Stimulated activated naive CD8-positive, alpha-beta T cell treated with anti-CD3 and anti-CD28 coated beads, Interleukin-15, amount 100 ng/mL, for 72 hours (primary cell): ENCODE measurements around the gene LSM8.
A peak's percentile ranks its signal among the peaks of the same experiment; 100 is the strongest.
"Not testable (repeated sequence)": the region's sequence is repeated elsewhere in the genome, so short reads cannot be mapped to it uniquely, and the experiment has no call there.

Source experiments
- ATAC-seq: fragments of 150-1000 bp; cut with Tn5 transposase; 2 replicates; pipeline ENCODE4 v1.10.0; 2021; ENCODE audit warnings: mild to moderate bottlenecking, moderate library complexity
- DNase-seq, 2 donors: peaks; one replicate each; pipeline ENCODE4 v3.0.0; 2021 to 2022
- H3K27ac Mint-ChIP-seq, 2 donors: one replicate each; pipeline ENCODE4 v1.8.0; 2022; ENCODE audit warnings: mild to moderate bottlenecking in 2 of 2, mixed read lengths in 2 of 2, moderate library complexity in 2 of 2
- H3K27me3 Mint-ChIP-seq: one replicate; pipeline ENCODE4 v1.8.0; 2022; ENCODE audit warnings: mixed read lengths
- H3K4me1 Mint-ChIP-seq: one replicate; pipeline ENCODE4 v1.8.0; 2022; ENCODE audit warnings: mild to moderate bottlenecking, mixed read lengths
- H3K4me3 Mint-ChIP-seq, 2 donors: one replicate each; pipeline ENCODE4 v1.8.0; 2022; ENCODE audit warnings: mild to moderate bottlenecking in 2 of 2, mixed read lengths in 2 of 2, moderate library complexity in 1 of 2
- H3K9me3 Mint-ChIP-seq, 2 donors: one replicate each; pipeline ENCODE4 v1.8.0; 2022; ENCODE audit warnings: mixed read lengths in 2 of 2

The LSM8 gene

DNA sequence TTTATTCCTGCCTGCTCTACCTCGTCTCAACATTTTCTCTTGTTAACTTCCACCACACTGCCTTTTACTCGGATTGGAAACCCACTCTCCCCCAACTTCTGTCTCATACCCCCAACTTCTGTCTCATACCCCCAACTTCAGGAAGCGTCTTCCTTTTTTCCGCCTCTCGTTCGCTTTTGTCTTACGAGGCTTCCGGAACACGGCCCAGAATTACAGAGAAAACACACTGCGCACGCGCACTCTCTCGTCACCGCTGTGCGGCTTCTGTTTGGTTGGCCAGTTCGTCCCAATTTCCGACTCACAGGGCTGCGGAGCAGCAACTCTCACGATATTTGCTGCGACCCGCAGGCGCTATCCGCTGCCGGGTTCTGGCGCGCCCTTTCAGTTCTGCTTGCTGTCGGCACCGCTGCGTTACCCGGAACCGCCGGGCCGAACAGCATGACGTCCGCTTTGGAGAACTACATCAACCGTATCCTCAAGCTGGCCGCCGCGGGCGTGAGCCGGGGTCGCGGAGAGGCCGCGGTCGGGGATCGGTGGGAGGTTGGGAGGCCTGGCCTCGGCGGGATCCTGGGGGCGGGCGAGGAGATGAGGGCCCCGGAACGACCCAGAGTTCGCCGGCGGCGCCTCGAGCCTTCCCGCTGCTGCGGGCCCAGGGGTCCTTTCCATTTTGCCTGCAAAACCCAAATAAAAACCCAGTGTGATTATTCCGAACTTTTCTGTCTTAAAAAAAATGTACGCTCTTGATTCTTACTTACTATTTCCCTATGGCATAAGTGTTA lies at the start of gene LSM8:
Gene LSM8, plus strand, starts transcription at position 379 of the 779 bp plus-strand sequence. Its CDS starts 60 bp downstream, at position 439.
- H3K27me3 Mint-ChIP-seq: no peaks in the 10 kb centered on the region
- peak within 1 kb of the TSS; percentile 94 to 100 for H3K4me3 Mint-ChIP-seq
- peak within 1 kb of the TSS; percentile 99 to 100 for H3K27ac Mint-ChIP-seq
- peaks cover 25% of the 10 kb centered on the region for H3K4me1 Mint-ChIP-seq
- ATAC-seq (peak; percentile 99), DNase-seq (peak; percentile 93 to 97)
- H3K9me3 Mint-ChIP-seq: no peaks in the 10 kb centered on the region

DNA sequence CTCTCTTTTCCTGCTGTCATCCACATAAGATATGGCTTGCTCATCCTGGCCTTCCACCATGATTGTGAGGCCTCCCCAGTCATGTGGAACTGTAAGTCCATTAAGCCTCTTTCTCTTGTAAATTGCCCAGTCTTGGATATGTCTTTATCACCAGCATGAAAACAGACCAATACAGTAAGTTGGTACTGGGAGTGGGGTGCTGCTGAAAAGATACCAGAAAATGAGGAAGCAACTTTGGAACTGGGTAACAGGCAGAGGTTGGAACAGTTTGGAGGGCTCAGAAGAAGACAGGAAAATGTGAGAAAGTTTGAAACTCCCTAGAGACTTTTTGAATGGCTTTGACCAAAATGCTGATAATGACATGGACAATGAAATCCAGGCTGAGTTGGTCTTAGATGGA lies 49.5 kb upstream of the LSM8 start:
- H3K4me1 Mint-ChIP-seq, H3K9me3 Mint-ChIP-seq: not testable (repeated sequence)

DNA sequence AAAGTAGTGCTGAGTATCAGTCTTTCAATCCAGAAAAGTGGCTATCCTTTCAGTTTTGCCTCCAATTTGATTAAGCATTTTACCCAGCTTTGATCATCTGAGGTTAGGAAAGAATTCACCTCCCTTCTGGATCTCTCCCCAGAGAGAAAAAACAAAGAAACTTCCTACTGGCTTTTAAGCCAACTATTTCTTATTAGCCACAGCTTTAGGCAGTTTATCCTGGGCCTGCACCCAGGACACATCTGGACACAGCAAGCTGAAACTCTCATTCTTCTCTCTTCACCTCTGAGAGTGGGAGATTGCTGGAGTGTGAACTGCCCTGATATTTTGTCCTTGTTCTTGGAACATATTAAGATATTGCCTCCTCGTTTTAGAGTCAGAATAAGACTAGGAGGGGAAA lies 43.5 kb upstream of the LSM8 start:
- Mint-ChIP-seq H3K27ac (no peak overlapping the region), H3K27me3 (no peaks in the 10 kb centered on the region), H3K9me3 (no peaks in the 10 kb centered on the region), H3K4me1 (no peaks in the 10 kb centered on the region), H3K4me3 (no peak overlapping the region)
- ATAC-seq (no peak), DNase-seq (no peak)

More for the DNA sequence above, 49.5 kb upstream of the LSM8 start:
- not testable (repeated sequence) for H3K27me3 Mint-ChIP-seq, H3K27ac Mint-ChIP-seq, ATAC-seq, H3K4me3 Mint-ChIP-seq, DNase-seq

DNA sequence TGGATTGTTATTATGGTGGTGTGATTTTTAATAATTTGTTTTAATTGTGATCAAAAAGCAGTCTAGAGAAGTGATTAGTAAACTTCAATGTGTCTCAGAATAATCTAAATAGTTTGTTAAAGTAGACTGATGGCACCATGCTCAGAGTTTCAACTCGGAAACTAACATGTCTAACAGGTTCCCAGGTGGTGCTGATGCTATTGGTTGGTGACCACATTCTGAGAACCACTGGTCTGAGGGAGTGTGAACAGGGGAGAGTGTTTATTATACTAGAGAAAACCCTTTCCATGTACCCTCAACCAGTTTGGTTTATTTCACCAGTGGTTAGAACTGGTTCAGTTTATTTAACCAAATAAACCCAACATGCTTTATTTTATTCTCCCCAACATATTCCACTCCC lies 42.0 kb upstream of the LSM8 start:
- Mint-ChIP-seq H3K27me3 (no peaks in the 10 kb centered on the region), H3K4me3 (no peak overlapping the region), H3K9me3 (no peaks in the 10 kb centered on the region), H3K27ac (no peak overlapping the region), H3K4me1 (no peaks in the 10 kb centered on the region)
- ATAC-seq: no peak
- no peak for DNase-seq

DNA sequence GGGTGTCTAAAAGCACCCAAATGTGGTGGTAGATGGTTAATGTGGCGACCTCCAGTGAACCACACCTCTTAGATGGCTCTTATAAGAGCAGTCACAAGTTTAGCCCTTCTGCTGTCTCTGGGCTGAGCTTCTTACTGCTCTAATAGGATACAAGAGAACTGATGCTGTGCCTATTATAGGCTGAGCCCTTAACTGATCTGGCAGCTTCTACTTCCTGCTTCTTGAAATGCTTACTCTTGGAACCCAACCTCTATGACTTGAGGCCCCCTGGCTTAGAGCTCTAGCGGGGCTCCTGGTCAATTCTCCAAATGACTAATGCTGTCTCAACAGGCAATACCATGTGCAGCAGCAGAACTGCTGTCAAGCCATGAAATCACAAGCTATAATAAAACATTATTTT lies 35.0 kb upstream of the LSM8 start:
- Mint-ChIP-seq H3K27me3 (peaks cover 19% of the 10 kb centered on the region), H3K4me1 (no peaks in the 10 kb centered on the region), H3K27ac (no peak overlapping the region), H3K9me3 (no peaks in the 10 kb centered on the region), H3K4me3 (no peak overlapping the region)
- DNase-seq (no peak), ATAC-seq (no peak)

DNA sequence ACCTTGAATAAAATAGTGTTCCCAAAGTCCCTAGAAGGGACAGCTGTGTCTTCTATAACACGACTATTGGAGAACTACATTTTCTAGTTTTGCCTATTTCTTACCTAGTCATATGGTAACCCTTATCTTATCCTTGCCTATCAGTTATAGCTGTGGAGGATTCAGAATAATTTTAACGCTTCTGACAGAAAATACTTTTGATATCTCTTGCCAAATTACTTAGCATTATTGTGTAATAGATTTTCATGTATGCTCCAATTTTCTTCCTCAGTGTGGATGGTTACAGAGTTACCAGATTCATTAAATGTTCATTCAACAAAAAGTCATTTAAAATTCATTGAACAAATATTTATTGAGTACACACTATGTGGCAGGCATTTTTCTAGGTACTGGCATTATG lies 34.6 kb upstream of the LSM8 start:
- Mint-ChIP-seq H3K27me3 (peaks cover 19% of the 10 kb centered on the region), H3K27ac (no peak overlapping the region), H3K4me3 (no peak overlapping the region), H3K9me3 (no peaks in the 10 kb centered on the region), H3K4me1 (no peaks in the 10 kb centered on the region)
- no peak for ATAC-seq
- DNase-seq: no peak

DNA sequence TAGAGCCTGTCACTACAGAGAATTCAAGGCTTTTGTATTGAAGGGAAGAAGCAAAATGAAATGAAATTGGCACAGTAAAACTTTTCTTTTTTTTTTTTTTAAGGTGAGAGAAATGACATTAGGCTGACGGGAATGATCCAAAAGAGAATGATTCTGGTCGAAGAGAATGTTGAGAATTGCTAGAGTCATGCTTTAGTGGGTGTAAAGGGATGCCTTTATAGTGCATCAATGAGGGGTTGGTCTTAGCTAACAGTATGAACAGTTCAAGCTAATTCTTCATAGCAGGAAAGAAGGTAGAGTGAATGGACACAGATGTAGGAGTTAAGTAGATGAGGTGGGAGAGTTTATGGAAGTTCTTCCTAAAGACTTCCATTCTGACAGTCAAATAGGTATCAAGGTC lies 32.3 kb upstream of the LSM8 start:
- Mint-ChIP-seq H3K27me3 (peaks cover 33% of the 10 kb centered on the region), H3K4me3 (no peak overlapping the region)
- ATAC-seq: no peak

DNA sequence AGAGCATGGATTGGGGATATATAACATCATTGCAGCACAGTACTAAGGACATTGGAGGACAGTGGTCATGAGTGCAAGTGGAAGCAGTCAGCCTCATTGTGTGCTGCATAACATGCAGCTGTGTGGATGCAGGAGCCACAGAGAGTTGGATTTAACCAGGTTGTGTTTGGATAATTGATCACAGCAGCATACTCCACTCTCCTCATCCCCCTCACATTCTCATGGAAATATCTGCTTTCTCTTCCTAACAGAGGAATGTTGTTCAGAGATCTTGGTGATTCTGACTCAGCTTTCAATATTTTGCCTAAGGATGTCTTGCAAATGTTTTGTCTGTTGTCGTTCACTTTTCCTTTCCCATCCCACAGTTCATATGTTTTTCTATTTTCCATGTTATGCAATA lies 31.8 kb upstream of the LSM8 start:
- H3K4me3 Mint-ChIP-seq: no peak overlapping the region
- no peak for ATAC-seq
- no peaks in the 10 kb centered on the region for H3K4me1 Mint-ChIP-seq
- no peaks in the 10 kb centered on the region for H3K9me3 Mint-ChIP-seq
- H3K27me3 Mint-ChIP-seq: peaks cover 33% of the 10 kb centered on the region
- no peak for DNase-seq
- no peak overlapping the region for H3K27ac Mint-ChIP-seq

More for the DNA sequence above, 32.3 kb upstream of the LSM8 start:
- Mint-ChIP-seq H3K27ac (no peak overlapping the region), H3K4me1 (no peaks in the 10 kb centered on the region), H3K9me3 (no peaks in the 10 kb centered on the region)
- DNase-seq: no peak

DNA sequence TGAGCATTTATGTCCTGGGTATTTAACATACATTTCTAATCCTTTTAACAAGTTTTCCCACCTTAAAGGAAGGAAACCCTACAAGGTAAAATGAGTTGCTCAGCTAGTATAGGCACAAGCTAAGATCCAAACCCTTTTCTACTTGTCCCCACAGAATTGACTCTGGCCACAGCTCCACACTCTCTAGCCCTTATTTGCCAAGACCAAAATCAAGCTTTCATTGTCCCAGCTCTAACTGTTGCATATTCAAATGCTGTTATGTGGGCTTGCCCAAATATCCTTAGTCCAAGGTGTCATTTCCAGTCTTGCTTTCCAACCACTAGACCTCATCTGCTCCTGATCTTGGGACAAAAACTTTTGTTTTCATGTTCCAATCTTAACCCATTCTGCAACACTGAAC lies 31.3 kb upstream of the LSM8 start:
- no peak overlapping the region for H3K27ac Mint-ChIP-seq
- ATAC-seq: no peak
- no peaks in the 10 kb centered on the region for H3K4me1 Mint-ChIP-seq
- peaks cover 33% of the 10 kb centered on the region for H3K27me3 Mint-ChIP-seq
- no peaks in the 10 kb centered on the region for H3K9me3 Mint-ChIP-seq
- H3K4me3 Mint-ChIP-seq: no peak overlapping the region
- DNase-seq: no peak

DNA sequence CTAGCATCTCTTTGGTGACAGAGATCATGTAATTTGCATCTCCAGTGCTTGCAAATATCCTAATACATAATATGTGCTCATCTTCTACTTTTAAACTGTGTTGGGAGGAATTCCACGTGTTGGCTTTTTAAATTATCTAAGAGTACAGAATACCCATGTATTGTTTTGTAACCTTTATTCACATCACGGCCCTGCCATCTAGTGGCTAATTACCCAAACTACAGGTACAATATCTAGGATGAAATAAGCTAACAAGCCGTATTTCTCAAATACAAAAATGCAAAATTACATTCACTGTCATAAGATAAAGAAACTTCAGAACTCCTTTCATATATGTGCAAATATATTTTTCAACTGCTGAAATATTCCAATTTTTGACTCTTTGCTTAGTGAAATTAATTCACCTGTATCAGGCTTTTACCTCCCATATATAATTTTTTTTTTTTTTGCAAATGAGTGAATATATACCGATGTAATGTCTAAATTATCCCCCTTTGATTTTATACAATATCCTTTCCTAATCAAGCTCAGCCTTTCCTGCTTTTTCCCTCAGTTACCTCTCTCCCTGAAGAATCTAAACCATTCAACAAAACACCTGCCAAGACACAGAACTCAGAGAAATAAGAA lies 30.3 kb upstream of the LSM8 start:
- no peaks in the 10 kb centered on the region for H3K4me1 Mint-ChIP-seq
- ATAC-seq: no peak
- no peak overlapping the region for H3K4me3 Mint-ChIP-seq
- H3K27ac Mint-ChIP-seq: no peak overlapping the region
- H3K9me3 Mint-ChIP-seq: peaks cover 0 to 8% of the 10 kb centered on the region in 2 donors
- no peak for DNase-seq
- peaks cover 33% of the 10 kb centered on the region for H3K27me3 Mint-ChIP-seq

DNA sequence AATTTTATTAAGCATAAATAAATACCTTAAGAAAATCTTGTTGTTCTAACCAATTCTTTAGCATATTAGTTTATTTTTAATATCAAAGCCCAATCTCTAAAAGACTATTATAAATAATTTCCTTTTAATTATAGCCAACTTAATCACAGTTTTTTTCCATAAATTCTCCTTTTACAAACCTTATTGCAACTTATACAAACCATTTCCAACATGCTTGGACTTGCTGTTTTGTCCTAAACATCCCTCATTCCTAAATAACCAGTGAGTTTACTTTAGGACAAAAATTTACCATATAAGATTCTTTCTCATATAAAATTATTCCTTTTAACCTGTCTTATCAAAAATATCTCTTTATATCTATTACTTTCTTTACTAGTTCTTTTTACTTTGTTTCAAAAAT lies 25.2 kb upstream of the LSM8 start:
- no peak for DNase-seq
- H3K27ac Mint-ChIP-seq: no peak overlapping the region
- H3K27me3 Mint-ChIP-seq: peaks cover 25% of the 10 kb centered on the region
- ATAC-seq: no peak
- H3K4me3 Mint-ChIP-seq: no peak overlapping the region
- H3K9me3 Mint-ChIP-seq: peaks cover 0 to 13% of the 10 kb centered on the region in 2 donors
- no peaks in the 10 kb centered on the region for H3K4me1 Mint-ChIP-seq

DNA sequence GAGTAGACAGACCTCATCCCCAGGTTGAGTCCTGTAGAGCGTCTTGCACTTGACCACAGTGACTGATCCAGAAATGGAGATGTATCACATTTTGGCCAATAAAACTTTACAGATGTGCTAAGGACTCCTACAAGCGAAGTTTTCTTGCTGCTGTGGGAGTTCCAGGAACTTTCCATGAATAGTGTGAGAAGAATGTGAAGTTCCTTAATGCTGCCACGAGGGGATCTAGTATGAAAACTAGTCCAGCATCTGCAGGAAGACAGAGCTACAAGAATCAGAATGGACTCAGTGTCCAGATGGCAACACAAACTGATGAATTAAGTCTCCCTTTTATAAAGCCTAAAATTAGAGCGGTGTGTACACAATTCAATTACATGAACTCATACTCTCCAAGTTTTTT lies 14.8 kb upstream of the LSM8 start:
- DNase-seq (no peak), ATAC-seq (no peak)
- Mint-ChIP-seq H3K9me3 (no peaks in the 10 kb centered on the region), H3K27ac (no peak overlapping the region), H3K4me1 (no peaks in the 10 kb centered on the region), H3K4me3 (no peak overlapping the region), H3K27me3 (peaks cover 23% of the 10 kb centered on the region)

DNA sequence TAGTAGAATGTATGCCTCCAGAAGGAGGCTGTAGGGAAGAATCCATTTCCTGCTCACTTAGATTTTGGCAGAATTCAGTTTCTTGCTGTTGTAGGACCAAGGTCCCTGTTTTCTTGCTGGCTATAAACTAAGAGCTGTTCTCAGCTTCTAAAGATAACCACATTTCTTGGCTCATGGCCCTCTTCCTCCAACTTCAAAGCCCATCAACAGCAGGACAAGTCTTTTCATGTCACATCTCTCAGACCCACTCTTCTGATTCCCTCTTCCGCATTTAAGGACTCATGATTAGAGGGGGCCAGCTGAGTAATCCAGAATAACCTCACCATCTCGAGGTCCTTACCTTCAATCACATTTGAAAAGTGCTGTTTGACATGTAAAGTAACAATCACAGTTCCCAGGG lies 8.2 kb upstream of the LSM8 start:
- ATAC-seq (no peak), DNase-seq (no peak)
- Mint-ChIP-seq H3K4me1 (no peaks in the 10 kb centered on the region), H3K4me3 (no peak overlapping the region), H3K9me3 (no peaks in the 10 kb centered on the region), H3K27me3 (peaks cover 5% of the 10 kb centered on the region), H3K27ac (no peak overlapping the region)

DNA sequence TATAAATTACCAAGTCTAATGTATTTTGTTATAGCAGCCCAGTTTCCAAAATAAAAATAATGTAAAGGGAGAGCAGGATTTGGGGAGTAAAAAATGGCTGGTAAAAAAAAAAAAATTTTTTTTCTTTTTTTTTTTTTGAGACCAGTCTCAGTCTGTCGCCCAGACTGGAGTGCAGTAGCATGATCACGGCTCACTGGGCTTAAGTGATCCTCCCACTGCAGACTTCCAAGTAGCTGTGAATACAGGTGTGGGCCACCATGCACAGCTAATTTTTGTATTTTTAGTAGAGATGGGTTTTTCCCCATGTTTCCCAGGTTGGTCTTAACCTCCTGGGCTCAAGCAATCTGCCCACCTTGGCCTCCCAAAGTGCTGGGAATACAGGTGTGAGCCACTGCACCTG lies 4.8 kb upstream of the LSM8 start:
- H3K27me3 Mint-ChIP-seq: no peaks in the 10 kb centered on the region
- peak overlapping the region in 1 of 2 donors; percentile 20 for H3K27ac Mint-ChIP-seq
- DNase-seq (no peak), ATAC-seq (no peak)
- H3K9me3 Mint-ChIP-seq: no peaks in the 10 kb centered on the region
- H3K4me1 Mint-ChIP-seq: no peaks in the 10 kb centered on the region
- H3K4me3 Mint-ChIP-seq: no peak overlapping the region

DNA sequence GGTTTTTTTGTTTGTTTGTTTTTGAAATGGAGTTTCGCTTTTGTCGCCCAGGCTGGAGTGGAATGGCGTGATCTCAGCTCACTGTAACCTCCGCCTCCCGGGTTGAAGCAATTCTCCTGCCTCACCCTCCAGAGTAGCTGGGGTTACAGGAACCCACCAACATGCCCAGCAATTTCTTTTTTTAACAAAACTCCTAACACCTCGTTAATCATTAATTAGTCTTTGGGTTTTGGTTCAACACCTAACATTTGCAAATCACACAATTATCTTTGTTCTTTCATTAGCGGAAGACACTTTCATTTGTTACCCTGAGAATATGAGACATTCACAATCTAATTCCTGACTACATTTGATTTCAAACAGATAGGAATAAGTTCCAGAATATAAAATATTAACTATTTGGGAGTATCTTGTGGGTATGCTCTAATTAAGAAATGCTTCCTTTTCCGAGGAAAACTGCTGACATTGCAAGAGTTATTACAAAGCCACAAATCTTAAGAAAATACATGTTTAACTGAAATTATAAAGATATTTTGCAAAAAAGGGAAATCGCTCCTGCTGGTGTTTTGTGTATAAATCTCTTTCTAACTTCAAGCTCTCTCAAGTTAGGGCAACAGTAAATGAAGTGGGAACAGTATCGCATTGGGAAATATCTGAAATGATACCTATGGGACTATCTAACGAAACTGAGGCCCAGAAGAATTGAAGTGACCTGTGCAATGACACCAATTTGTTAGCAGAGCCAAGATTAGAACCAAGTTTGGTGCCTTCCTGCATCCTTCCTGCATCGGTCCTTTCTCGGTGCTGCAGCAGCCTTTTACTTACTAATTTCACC lies 1.2 kb upstream of the LSM8 start:
- Mint-ChIP-seq H3K27me3 (no peaks in the 10 kb centered on the region), H3K27ac (peak overlapping the region; percentile 99 to 100), H3K4me3 (peak overlapping the region; percentile 94 to 100), H3K4me1 (peaks cover 22% of the 10 kb centered on the region), H3K9me3 (no peaks in the 10 kb centered on the region)
- DNase-seq (no peak), ATAC-seq (no peak)

DNA sequence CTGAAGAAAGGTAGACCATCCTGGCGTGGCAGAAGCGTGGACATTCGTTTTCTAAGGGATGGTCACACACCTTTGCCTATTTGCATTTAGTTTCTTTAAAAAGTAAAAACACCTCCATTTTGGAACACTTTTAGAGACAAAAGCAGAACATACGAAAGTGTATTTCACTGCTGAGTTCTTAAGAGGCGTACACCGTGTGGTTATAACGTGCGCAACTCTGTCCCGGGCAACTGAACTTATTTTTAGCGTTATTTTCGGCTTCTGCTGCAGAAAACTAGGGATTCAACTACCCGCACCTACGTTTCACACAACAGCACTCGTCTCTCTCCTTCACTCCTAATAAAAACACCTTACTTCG lies 557 bp upstream of the LSM8 start:
- Mint-ChIP-seq H3K4me1 (peaks cover 25% of the 10 kb centered on the region), H3K9me3 (no peaks in the 10 kb centered on the region), H3K4me3 (peak overlapping the region; percentile 94 to 100), H3K27me3 (no peaks in the 10 kb centered on the region), H3K27ac (peak overlapping the region; percentile 99 to 100)
- DNase-seq (peak in 1 of 2 donors; percentile 11), ATAC-seq (peak; percentile 23)
